ENCODE data around the gene TPR. TPM values are rescaled to one million over a fixed set of nuclear protein-coding genes. Genes with fewer than 3 reads are reported as not detected.

Gene TPR
- total RNA-seq, 4 donors from 2014 or later = 70.9 to 94.7 (median 75.4) TPM

DNA sequence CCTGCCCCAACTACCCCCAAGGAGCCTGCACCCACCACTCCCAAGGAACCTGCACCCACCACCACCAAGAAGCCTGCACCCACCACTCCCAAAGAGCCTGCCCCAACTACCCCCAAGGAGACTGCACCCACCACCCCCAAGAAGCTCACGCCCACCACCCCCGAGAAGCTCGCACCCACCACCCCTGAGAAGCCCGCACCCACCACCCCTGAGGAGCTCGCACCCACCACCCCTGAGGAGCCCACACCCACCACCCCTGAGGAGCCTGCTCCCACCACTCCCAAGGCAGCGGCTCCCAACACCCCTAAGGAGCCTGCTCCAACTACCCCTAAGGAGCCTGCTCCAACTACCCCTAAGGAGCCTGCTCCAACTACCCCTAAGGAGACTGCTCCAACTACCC lies 67.6 kb downstream of the TPR start:
- 92 to 96% methylated on average over 4 to 6 of the region's 6 CpGs for WGBS, 2 donors
- TF ChIP-seq, protein P1, sequence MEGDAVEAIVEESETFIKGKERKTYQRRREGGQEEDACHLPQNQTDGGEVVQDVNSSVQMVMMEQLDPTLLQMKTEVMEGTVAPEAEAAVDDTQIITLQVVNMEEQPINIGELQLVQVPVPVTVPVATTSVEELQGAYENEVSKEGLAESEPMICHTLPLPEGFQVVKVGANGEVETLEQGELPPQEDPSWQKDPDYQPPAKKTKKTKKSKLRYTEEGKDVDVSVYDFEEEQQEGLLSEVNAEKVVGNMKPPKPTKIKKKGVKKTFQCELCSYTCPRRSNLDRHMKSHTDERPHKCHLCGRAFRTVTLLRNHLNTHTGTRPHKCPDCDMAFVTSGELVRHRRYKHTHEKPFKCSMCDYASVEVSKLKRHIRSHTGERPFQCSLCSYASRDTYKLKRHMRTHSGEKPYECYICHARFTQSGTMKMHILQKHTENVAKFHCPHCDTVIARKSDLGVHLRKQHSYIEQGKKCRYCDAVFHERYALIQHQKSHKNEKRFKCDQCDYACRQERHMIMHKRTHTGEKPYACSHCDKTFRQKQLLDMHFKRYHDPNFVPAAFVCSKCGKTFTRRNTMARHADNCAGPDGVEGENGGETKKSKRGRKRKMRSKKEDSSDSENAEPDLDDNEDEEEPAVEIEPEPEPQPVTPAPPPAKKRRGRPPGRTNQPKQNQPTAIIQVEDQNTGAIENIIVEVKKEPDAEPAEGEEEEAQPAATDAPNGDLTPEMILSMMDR (IDR thresholded peaks at IDR 0.05) = no peak
- no peak for TF ChIP-seq POLR2A (IDR thresholded peaks at IDR 0.05)
- no peak overlapping the region for H3K4me3 ChIP-seq (ENCODE audit: low read depth, poor library complexity, severe bottlenecking)
- intact Hi-C loops (cut with DNase I; ENCODE audit: low total_unique reads) = no loop called here
- DNase-seq (ENCODE audit: low spot score in 2 of 2) = no peak

DNA sequence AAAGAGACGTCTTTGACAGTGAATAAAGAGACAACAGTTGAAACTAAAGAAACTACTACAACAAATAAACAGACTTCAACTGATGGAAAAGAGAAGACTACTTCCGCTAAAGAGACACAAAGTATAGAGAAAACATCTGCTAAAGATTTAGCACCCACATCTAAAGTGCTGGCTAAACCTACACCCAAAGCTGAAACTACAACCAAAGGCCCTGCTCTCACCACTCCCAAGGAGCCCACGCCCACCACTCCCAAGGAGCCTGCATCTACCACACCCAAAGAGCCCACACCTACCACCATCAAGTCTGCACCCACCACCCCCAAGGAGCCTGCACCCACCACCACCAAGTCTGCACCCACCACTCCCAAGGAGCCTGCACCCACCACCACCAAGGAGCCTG lies 68.5 kb downstream of the TPR start:
- no peak overlapping the region for H3K4me3 ChIP-seq (ENCODE audit: low read depth, poor library complexity, severe bottlenecking)
- 84 to 87% methylated on average over 3 of the region's 3 CpGs for WGBS, 2 donors

DNA sequence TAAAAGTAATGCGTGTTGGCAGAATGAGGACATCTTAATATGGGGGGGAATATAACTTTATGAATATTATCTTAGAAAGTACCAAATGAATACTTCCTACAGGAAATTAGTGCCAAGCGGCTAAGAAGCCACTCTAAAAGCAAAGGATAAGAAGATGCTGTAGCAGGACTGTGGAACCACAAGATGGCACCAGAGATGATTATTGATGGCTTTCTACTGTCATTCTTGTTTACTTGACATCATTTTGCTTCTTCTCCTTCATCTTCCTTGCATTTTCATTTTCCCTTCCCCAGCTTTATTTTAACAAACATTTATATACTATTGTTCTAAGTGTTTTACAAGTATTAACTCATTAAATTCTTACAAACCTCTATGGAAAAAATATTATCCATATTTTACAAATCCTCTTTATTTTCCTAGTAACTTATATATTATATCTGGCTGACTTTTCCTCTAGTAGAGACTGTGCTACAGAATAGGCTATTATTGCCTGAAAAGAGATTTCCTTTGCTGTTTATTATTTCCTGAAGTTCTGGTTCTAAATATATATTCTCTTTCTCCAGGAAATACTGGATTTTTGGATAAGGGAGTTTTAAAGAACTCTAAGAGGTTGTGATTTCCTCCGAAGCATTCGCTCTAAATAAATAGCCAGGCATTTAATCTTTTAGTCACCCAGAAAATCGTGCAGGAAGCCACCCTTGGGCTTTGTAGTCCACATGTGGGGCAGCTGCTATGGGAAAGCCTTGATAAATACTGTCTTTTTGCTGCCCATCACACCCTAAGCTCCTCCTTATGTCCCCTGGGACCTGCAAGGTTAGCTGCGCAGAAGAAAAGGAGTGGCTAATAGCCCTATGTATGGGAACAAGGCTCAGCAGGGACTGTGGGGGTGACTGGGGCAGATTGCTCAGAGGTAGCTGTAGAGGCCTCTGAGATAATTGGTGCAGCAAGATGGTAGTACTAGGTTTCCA lies 69.8 kb downstream of the TPR start:
- DNase-seq (ENCODE audit: low spot score in 2 of 2) = no peak
- 54 to 56% methylated on average over 6 of the region's 6 CpGs for WGBS, 2 donors
- TF ChIP-seq POLR2A (IDR thresholded peaks at IDR 0.05) = no peak
- TF ChIP-seq, protein P1 (IDR thresholded peaks at IDR 0.05) = no peak
- H3K4me3 ChIP-seq (ENCODE audit: low read depth, poor library complexity, severe bottlenecking) = no peak overlapping the region
- intact Hi-C loops (cut with DNase I; ENCODE audit: low total_unique reads) = no loop called here

More for the DNA sequence above, 68.5 kb downstream of the TPR start:
- intact Hi-C loops (cut with DNase I; ENCODE audit: low total_unique reads) = no loop called here
- TF ChIP-seq, protein P1 (IDR thresholded peaks at IDR 0.05) = no peak
- no peak for TF ChIP-seq POLR2A (IDR thresholded peaks at IDR 0.05)
- no peak for DNase-seq (ENCODE audit: low spot score in 2 of 2)

DNA sequence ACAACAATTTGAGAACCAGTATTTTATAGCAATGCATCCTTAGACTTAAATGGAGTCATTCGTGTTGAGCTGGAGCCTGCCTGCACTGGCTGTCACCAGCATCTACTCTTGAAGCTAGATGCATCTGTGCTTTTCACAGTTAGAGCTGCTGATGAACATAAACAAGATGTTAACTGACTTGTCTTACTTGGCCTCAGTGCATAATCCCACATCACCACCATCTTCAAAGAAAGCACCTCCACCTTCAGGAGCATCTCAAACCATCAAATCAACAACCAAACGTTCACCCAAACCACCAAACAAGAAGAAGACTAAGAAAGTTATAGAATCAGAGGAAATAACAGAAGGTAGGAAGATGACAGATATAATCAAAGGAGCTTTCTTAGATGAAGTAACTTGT lies 71.1 kb downstream of the TPR start:
- no peak for DNase-seq (ENCODE audit: low spot score in 2 of 2)
- TF ChIP-seq, protein P1 (IDR thresholded peaks at IDR 0.05) = no peak
- TF ChIP-seq POLR2A (IDR thresholded peaks at IDR 0.05) = no peak
- H3K4me3 ChIP-seq (ENCODE audit: low read depth, poor library complexity, severe bottlenecking) = no peak overlapping the region
- intact Hi-C loops (cut with DNase I; ENCODE audit: low total_unique reads) = no loop called here
- WGBS, 2 donors = 82 to 84% methylated on average over 2 of the region's 2 CpGs

DNA sequence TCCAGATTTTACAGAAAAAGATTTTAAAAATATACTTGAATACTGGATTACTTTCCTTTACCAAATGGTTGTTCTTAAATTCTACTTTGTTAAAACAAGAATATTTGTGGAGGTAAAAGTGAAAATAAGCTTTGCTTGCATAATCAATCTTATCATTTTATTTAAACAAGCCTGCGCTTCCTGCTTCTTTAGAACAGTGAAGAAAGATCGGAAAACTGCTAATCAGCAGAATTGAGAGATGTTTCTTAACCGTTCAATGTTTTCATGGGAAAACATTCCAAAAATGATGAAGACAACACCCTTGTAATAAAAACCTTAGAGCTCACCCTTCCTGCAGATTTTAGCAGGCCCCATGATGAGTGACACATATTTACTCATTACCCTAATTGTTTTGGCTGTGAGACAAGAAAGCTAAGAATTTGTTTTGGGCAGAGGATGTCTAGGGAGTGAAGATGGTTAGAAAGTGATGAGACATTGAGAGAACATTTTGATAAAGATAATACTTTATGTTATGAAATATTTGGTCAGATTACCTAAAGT lies 72.6 kb downstream of the TPR start:
- H3K4me3 ChIP-seq (ENCODE audit: low read depth, poor library complexity, severe bottlenecking) = no peak overlapping the region
- intact Hi-C loops (cut with DNase I; ENCODE audit: low total_unique reads) = no loop called here
- WGBS, 2 donors = 36 to 55% methylated on average over 3 of the region's 3 CpGs
- no peak for TF ChIP-seq POLR2A (IDR thresholded peaks at IDR 0.05)
- TF ChIP-seq, protein P1 (IDR thresholded peaks at IDR 0.05) = no peak
- DNase-seq (ENCODE audit: low spot score in 2 of 2) = no peak

All from lower leg skin (tissue), 4 donors.